Stimulated activated CD4-positive, alpha-beta T cell treated with anti-CD3 and anti-CD28 coated beads, TNF-alpha, amount 100 ng/mL, for 48 hours (primary cell): ENCODE measurements around the gene COL28A1.
"Not testable (repeated sequence)": the region's sequence is repeated elsewhere in the genome, so short reads cannot be mapped to it uniquely, and the experiment has no call there.

Source experiments
- DNase-seq, 3 donors: peaks; one replicate each; pipeline ENCODE4 v3.0.0-alpha.2; 2020; ENCODE audit warnings: low read depth in 3 of 3

Gene COL28A1

GRCh38 chr7:7561591-7561990 is 25.9 kb upstream of the COL28A1 start:
- not testable (repeated sequence) for DNase-seq

GRCh38 chr7:7557252-7557651 is 21.6 kb upstream of the COL28A1 start:
- DNase-seq: no peak

GRCh38 chr7:7556852-7557251 is 21.2 kb upstream of the COL28A1 start:
- DNase-seq: no peak

- DNase-seq: no peak
Measured at GRCh38 chr7:7554649-7555575, 19.2 kb upstream of the COL28A1 start.

GRCh38 chr7:7554021-7554432 is 18.4 kb upstream of the COL28A1 start:
- DNase-seq: no peak

- no peak for DNase-seq
Measured at GRCh38 chr7:7553386-7553785, 17.7 kb upstream of the COL28A1 start.

- no peak for DNase-seq
Measured at GRCh38 chr7:7552199-7552598, 16.5 kb upstream of the COL28A1 start.

- DNase-seq: no peak
Measured at GRCh38 chr7:7550663-7551062, 15.0 kb upstream of the COL28A1 start.

GRCh38 chr7:7548407-7548806 is 12.7 kb upstream of the COL28A1 start:
- DNase-seq: no peak

GRCh38 chr7:7542251-7542835 is 6.7 kb upstream of the COL28A1 start:
- DNase-seq: no peak

- no peak for DNase-seq
Measured at GRCh38 chr7:7539711-7540110, 4.0 kb upstream of the COL28A1 start.

- no peak for DNase-seq
Measured at GRCh38 chr7:7539152-7539551, 3.5 kb upstream of the COL28A1 start.

- DNase-seq: no peak
Measured at GRCh38 chr7:7537711-7538110, 2.0 kb upstream of the COL28A1 start.

GRCh38 chr7:7536396-7537019 is 835 bp upstream of the COL28A1 start:
- DNase-seq: no peak

- no peak for DNase-seq
Measured at GRCh38 chr7:7533831-7534430, 1.7 kb downstream of the COL28A1 start.

- no peak for DNase-seq
Measured at GRCh38 chr7:7529328-7529727, 6.3 kb downstream of the COL28A1 start.

GRCh38 chr7:7527047-7527446 is 8.6 kb downstream of the COL28A1 start:
- DNase-seq: no peak

- no peak for DNase-seq
Measured at GRCh38 chr7:7526006-7526405, 9.7 kb downstream of the COL28A1 start.

- DNase-seq: no peak
Measured at GRCh38 chr7:7524121-7524520, 11.6 kb downstream of the COL28A1 start.

- DNase-seq: no peak
Measured at GRCh38 chr7:7522421-7522820, 13.3 kb downstream of the COL28A1 start.

GRCh38 chr7:7521259-7521658 is 14.4 kb downstream of the COL28A1 start:
- DNase-seq: no peak

GRCh38 chr7:7519528-7519927 is 16.1 kb downstream of the COL28A1 start:
- no peak for DNase-seq
